AG04450 (cell line): ENCODE results near the gene TEKT3. TPM values are rescaled to one million over a fixed set of nuclear protein-coding genes. Genes with fewer than 3 reads are reported as not detected.

Experiments
- CTCF ChIA-PET: fragments of 300-600, 350-600 bp; formaldehyde crosslinking; extraction: SDS; loops from one replicate; lab custom pipeline; 2022; ENCODE audit warnings: antibody characterized with exemption, inconsistent platforms; lab: Charles Lee
- POLR2A ChIA-PET: fragments of 350-600 bp; formaldehyde crosslinking; extraction: SDS; loops from one replicate; lab custom pipeline; 2021; ENCODE audit warnings: antibody characterized with exemption, inconsistent platforms; lab: Yijun Ruan, JAX
- DNase-seq: peaks from one replicate; pipeline ENCODE4 v3.0.0-alpha.2; 2011; ENCODE audit warnings: low read depth, low spot score
- H3K27ac ChIP-seq: one replicate; pipeline ENCODE4 v1.5.1; 2012; ENCODE audit warnings: low read depth, low read length, control low read depth
- H3K27me3 ChIP-seq: one replicate; pipeline ENCODE4 v1.6.0; 2012; ENCODE audit warnings: low read length; ENCODE audit not compliant: control insufficient read depth, insufficient read depth
- H3K4me3 ChIP-seq: 2 replicates; pipeline ENCODE4 v1.5.1; 2011; ENCODE audit warnings: mild to moderate bottlenecking, low read depth, low read length, control low read depth
- H3K9me3 ChIP-seq: 2 replicates; pipeline ENCODE4 v1.5.1; 2012; ENCODE audit warnings: low read length; ENCODE audit not compliant: control insufficient read depth, insufficient read depth
- polyA plus RNA-seq: library from polyadenylated mRNA; depleted of rRNA; stranded (reverse); fragments of >200 nt; gene quantifications from 2 replicates; pipeline ENCODE4 v1.2.3, GENCODE V29; 2011
- TF ChIP-seq, protein P1 (sequence below): IDR thresholded peaks from 2 replicates; pipeline ENCODE4 v1.5.1; 2011; ENCODE audit warnings: low read depth, low read length, control low read depth, inconsistent platforms

Gene TEKT3
- polyA plus RNA-seq, 1 experiment: 0.69 TPM

DNA sequence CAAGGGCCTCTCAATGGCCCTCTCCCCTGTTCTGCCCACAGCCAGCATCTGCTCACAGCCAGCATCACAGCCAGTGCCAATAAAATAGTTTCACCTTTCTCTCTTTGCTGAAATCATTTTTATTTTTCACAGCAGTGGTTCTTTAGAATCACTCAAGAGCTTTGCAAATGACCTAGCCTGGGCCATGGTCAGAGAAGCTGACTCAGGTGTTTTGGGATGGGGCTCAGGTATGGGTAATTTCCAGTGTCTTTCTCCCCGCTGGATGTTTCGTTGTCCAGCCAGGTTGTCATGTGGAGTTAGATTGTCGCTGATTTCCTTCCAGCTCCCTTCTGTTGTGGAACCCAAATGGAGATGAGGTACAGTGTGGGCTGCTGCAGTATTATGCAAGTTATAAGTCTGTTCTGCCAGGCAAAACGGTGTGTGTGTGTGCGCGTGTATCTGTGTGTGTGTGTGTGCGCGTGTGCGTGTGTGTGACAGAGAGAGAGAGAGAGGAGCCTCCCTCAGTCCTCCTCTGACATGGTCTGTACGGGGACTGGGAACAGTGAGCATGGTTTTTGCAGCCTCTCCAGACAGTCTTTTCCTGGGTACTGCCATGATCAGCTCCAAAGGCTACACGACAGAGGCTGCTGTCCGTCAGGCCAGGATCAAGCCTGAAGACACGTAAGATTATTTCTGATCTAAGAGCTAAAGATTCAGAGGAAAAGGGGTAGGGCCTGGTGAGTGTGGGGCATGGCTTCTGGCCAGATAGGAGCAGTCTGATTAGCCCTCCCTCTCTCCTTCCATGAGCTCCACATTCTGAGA lies 74.9 kb downstream of the TEKT3 start:
- no peak for DNase-seq
- Histone ChIP-seq H3K4me3 (no peak overlapping the region), H3K27me3 (peaks cover 7% of the 10 kb centered on the region), H3K9me3 (no peaks in the 10 kb centered on the region), H3K27ac (no peak overlapping the region)
- ChIA-PET POLR2A (no interaction called here), CTCF (interaction anchor here (1.5 to 2.1 kb wide), 2 partner anchors 190 to 236 kb away, joined by 3 to 10 read pairs; no protein-coding TSS in a partner anchor)
- TF ChIP-seq, protein P1, sequence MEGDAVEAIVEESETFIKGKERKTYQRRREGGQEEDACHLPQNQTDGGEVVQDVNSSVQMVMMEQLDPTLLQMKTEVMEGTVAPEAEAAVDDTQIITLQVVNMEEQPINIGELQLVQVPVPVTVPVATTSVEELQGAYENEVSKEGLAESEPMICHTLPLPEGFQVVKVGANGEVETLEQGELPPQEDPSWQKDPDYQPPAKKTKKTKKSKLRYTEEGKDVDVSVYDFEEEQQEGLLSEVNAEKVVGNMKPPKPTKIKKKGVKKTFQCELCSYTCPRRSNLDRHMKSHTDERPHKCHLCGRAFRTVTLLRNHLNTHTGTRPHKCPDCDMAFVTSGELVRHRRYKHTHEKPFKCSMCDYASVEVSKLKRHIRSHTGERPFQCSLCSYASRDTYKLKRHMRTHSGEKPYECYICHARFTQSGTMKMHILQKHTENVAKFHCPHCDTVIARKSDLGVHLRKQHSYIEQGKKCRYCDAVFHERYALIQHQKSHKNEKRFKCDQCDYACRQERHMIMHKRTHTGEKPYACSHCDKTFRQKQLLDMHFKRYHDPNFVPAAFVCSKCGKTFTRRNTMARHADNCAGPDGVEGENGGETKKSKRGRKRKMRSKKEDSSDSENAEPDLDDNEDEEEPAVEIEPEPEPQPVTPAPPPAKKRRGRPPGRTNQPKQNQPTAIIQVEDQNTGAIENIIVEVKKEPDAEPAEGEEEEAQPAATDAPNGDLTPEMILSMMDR: no peak

DNA sequence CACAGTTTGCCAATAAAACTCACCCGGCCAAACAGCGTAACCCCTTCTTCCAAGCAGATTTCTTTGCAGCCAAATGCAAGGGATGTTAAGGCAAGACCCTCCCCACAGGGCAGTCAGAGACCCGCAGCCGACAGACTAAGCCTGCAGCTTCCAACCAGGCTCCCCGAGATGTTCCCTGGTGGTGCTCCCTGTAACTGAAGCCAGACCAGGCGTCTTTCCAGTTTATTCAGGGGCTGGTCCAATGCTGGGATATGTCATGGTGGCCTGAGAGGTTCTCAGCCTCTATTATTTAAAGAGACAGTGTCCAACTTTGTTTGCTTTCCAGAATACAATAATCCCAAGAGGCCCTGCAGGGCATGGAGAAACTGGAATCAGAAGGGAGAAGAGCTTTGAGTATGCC lies 76.3 kb downstream of the TEKT3 start, which contains the start of gene PMP22:
Gene PMP22 (minus strand): TSS at position 196 of the 400 bp plus-strand sequence. CDS start 4,599 bp downstream, outside the sequence.
- DNase-seq: no peak
- Histone ChIP-seq H3K27me3 (peaks cover 7% of the 10 kb centered on the region), H3K27ac (no peak within 1 kb of the TSS), H3K9me3 (no peaks in the 10 kb centered on the region), H3K4me3 (peak within 1 kb of the TSS; percentile 49)
- CTCF ChIA-PET: interaction anchor here (1.0 to 1.5 kb wide), 3 partner anchors 191 to 239 kb away, joined by 3 to 4 read pairs (median 3); no protein-coding TSS in a partner anchor
- TF ChIP-seq, protein P1: no peak
- POLR2A ChIA-PET: no interaction called here

DNA sequence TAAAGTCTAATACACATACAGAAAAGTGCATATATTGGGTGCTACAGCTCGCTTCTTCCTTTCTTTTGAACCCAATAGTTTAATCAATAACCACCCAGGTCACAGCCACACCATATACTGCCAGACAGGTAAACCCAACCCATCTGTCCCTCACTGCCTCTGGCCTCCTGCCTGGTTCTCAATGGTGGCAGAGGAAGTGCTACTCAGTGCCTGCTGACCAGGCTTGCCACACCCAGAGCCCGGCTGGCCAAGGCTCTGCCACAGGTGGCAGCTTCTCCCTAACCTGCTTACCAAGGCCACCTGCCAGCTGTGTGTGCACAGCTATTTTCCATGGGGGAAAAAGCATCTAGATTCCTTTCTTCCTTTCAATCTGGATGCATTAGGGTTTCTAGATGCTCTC lies 76.9 kb downstream of the TEKT3 start:
- POLR2A ChIA-PET: interaction anchor here (2.6 kb wide), 1 partner anchor 128 kb away, joined by 16 read pairs; no protein-coding TSS in a partner anchor
- Histone ChIP-seq H3K27me3 (peaks cover 7% of the 10 kb centered on the region), H3K9me3 (no peaks in the 10 kb centered on the region), H3K27ac (no peak overlapping the region), H3K4me3 (peak overlapping the region; percentile 49)
- CTCF ChIA-PET: interaction anchor here (1.4 to 2.4 kb wide), 3 partner anchors 202 to 239 kb away, joined by 3 to 30 read pairs (median 3); no protein-coding TSS in a partner anchor
- TF ChIP-seq, protein P1: no peak
- no peak for DNase-seq

DNA sequence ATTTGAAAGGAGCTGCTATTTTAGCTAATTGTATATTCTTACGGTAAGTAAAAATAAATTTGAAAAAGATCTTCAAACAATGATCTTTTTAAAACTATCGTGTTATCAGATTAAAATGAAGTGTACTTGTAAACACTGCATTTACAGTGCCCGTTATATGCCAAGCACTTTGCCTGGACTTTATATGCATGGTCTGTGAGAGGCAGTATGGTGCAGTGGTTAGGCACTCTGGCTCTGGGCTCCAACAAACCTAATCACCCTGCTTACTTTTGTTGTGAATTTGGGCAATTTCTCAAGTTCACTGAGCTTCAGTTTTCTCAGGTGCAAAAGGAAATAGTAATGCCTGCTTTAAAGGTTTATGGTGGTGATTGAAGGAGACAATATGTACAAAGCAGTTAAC lies 77.7 kb downstream of the TEKT3 start:
- DNase-seq: no peak
- peak overlapping the region; percentile 93 for H3K27ac ChIP-seq
- peak overlapping the region; percentile 88 for H3K4me3 ChIP-seq
- POLR2A ChIA-PET: interaction anchor here (0.7 to 2.9 kb wide), 12 partner anchors 9 to 239 kb away, joined by 3 to 16 read pairs (median 10); partner anchors contain the start of gene TEKT3
- CTCF ChIA-PET: interaction anchor here (1.6 to 2.4 kb wide), 5 partner anchors 88 to 239 kb away, joined by 3 to 30 read pairs (median 9); no protein-coding TSS in a partner anchor
- TF ChIP-seq, protein P1: no peak
- peaks cover 7% of the 10 kb centered on the region for H3K27me3 ChIP-seq
- H3K9me3 ChIP-seq: no peaks in the 10 kb centered on the region

DNA sequence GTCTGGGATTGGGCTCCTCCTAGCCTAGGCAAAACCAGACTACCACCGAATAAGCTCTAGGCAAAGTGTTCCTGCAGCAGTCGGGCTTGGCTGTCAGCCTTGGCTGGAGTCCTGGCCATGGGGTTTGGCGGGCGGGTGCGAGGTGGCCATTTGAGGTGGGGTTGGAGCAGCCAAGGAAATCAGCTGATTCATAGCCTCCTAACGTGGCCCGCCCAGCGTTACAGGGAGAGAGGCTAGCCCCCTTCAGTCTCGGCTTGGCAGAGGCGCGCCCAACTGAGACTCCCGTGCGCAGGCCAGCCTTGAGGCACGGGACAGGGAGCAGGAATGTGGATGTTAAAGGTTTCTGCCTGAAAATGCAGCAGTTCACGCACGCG lies 78.2 kb downstream of the TEKT3 start:
- peak overlapping the region; percentile 93 for H3K27ac ChIP-seq
- TF ChIP-seq, protein P1: peak; percentile 16; the same call in 1 of the 2 replicates
- no peaks in the 10 kb centered on the region for H3K9me3 ChIP-seq
- peaks cover 7% of the 10 kb centered on the region for H3K27me3 ChIP-seq
- ChIA-PET POLR2A (interaction anchor here (0.7 to 2.9 kb wide), 15 partner anchors 9 to 240 kb away, joined by 3 to 16 read pairs (median 8); partner anchors contain the start of gene TEKT3), CTCF (interaction anchor here (1.6 to 2.4 kb wide), 5 partner anchors 88 to 240 kb away, joined by 3 to 30 read pairs (median 9); no protein-coding TSS in a partner anchor)
- peak; percentile 60 for DNase-seq
- peak overlapping the region; percentile 88 for H3K4me3 ChIP-seq
